ENCODE measurements around the gene STEAP4. TPM values are rescaled to one million over a fixed set of nuclear protein-coding genes. Genes with fewer than 3 reads are reported as not detected.

STEAP4 gene
- total RNA-seq, 1 experiment from 2014 or later = 0.10 TPM

DNA sequence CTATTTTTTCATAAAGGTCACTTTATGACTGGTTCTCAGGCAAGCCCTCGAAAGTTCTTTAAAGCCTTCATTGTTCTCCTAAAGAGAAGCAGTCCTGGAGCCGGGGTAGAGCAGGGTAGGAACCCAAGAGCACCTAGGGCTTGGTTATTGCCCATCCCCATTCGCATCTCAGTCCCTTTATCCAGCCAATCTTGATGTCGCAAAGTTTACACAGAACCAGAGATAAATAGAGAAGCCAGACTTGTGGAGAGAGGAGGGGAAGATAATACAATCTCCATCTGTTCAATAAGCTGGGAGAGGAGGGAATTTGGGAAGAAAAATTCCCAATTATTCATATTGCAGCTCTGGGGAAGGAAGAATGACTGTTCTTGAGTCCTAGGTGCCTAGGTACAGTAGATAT lies 80.5 kb downstream of the STEAP4 start:
- no peaks in the 10 kb centered on the region for H3K36me3 ChIP-seq (ENCODE audit: control insufficient read depth, insufficient read depth, low read length)
- TF ChIP-seq POLR2AphosphoS5 (IDR thresholded peaks at IDR 0.05; ENCODE audit: low read depth, low read length) (no peak), TCF7L2 (IDR thresholded peaks at IDR 0.05; ENCODE audit: low read depth, low read length) (no peak), SIN3A (IDR thresholded peaks at IDR 0.05; ENCODE audit: borderline replicate concordance, insufficient read depth, low read depth, low read length) (no peak)
- TF ChIP-seq, protein P1, sequence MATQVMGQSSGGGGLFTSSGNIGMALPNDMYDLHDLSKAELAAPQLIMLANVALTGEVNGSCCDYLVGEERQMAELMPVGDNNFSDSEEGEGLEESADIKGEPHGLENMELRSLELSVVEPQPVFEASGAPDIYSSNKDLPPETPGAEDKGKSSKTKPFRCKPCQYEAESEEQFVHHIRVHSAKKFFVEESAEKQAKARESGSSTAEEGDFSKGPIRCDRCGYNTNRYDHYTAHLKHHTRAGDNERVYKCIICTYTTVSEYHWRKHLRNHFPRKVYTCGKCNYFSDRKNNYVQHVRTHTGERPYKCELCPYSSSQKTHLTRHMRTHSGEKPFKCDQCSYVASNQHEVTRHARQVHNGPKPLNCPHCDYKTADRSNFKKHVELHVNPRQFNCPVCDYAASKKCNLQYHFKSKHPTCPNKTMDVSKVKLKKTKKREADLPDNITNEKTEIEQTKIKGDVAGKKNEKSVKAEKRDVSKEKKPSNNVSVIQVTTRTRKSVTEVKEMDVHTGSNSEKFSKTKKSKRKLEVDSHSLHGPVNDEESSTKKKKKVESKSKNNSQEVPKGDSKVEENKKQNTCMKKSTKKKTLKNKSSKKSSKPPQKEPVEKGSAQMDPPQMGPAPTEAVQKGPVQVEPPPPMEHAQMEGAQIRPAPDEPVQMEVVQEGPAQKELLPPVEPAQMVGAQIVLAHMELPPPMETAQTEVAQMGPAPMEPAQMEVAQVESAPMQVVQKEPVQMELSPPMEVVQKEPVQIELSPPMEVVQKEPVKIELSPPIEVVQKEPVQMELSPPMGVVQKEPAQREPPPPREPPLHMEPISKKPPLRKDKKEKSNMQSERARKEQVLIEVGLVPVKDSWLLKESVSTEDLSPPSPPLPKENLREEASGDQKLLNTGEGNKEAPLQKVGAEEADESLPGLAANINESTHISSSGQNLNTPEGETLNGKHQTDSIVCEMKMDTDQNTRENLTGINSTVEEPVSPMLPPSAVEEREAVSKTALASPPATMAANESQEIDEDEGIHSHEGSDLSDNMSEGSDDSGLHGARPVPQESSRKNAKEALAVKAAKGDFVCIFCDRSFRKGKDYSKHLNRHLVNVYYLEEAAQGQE (IDR thresholded peaks at IDR 0.05; ENCODE audit: insufficient read depth in 1 of 2, low read depth in 2 of 2, low read length in 1 of 2) = no peak
- TF ChIP-seq, protein P2, sequence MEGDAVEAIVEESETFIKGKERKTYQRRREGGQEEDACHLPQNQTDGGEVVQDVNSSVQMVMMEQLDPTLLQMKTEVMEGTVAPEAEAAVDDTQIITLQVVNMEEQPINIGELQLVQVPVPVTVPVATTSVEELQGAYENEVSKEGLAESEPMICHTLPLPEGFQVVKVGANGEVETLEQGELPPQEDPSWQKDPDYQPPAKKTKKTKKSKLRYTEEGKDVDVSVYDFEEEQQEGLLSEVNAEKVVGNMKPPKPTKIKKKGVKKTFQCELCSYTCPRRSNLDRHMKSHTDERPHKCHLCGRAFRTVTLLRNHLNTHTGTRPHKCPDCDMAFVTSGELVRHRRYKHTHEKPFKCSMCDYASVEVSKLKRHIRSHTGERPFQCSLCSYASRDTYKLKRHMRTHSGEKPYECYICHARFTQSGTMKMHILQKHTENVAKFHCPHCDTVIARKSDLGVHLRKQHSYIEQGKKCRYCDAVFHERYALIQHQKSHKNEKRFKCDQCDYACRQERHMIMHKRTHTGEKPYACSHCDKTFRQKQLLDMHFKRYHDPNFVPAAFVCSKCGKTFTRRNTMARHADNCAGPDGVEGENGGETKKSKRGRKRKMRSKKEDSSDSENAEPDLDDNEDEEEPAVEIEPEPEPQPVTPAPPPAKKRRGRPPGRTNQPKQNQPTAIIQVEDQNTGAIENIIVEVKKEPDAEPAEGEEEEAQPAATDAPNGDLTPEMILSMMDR (IDR thresholded peaks at IDR 0.05) = no peak
- H3K27me3 ChIP-seq (ENCODE audit: control insufficient read depth, insufficient read depth, low read length) = no peaks in the 10 kb centered on the region
- H3K4me1 ChIP-seq (ENCODE audit: control insufficient read depth, insufficient read depth, low read length) = peaks cover 6% of the 10 kb centered on the region
- no TSS peak for BruUV-seq (replicated peaks)
- ChIA-PET CTCF (no interaction called here), POLR2A (no interaction called here)
- H3K4me3 ChIP-seq (ENCODE audit: low read depth in 2 of 2, low read length in 2 of 2) = no peak overlapping the region
- no peak for ATAC-seq
- in situ Hi-C loops (cut with HindIII; ENCODE audit: low pct_unique_long_range_greater_than_20kb, low sequenced_read_pairs) = no loop called here
- intact Hi-C loops (cut with micrococcal nuclease; ENCODE audit: unreplicated experiment) = no loop called here
- no peak overlapping the region for H3K27ac ChIP-seq (ENCODE audit: low read length)
- peaks cover 4% of the 10 kb centered on the region; the same call in 1 of the 2 replicates for H3K9me3 ChIP-seq (ENCODE audit: control insufficient read depth, insufficient read depth, low read depth, low read length)
- no peak for DNase-seq (ENCODE audit: low read depth, low spot score)

DNA sequence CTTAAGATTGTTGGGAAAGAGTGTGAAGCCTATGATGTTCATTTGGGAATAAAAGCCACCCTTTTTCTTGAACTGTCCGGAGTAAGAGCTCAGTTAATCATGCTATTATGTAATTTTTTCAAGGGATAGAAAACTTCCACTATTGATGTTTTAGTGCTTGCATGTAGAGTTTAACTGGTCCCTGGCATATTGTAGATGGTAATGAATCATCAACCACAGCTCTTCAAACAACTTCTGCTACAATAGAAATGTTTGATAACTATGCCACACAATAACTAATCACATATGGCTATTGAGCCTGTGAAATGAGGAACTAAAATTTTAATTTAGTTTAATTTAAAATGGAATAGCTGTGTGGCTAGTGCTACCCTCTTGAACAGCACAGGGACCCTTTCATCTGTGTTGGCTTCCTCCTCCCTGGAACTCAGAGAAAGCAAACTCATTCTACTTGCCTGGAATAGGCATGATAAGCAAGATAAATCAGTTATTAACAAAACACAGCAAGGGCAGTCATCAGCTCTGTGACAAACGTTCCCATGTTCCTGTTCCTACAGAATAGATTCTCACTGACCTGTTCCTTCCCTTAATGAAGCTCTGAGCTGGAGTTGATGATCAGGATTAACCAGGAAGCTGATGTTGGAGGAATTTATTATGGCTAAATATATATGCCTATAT lies 82.0 kb downstream of the STEAP4 start:
- TF ChIP-seq SIN3A (IDR thresholded peaks at IDR 0.05; ENCODE audit: borderline replicate concordance, insufficient read depth, low read depth, low read length) (no peak), POLR2AphosphoS5 (IDR thresholded peaks at IDR 0.05; ENCODE audit: low read depth, low read length) (no peak), TCF7L2 (IDR thresholded peaks at IDR 0.05; ENCODE audit: low read depth, low read length) (no peak)
- TF ChIP-seq, protein P1 (IDR thresholded peaks at IDR 0.05; ENCODE audit: insufficient read depth in 1 of 2, low read depth in 2 of 2, low read length in 1 of 2) = no peak
- TF ChIP-seq, protein P2 (IDR thresholded peaks at IDR 0.05) = no peak
- H3K4me1 ChIP-seq (ENCODE audit: control insufficient read depth, insufficient read depth, low read length) = peaks cover 9% of the 10 kb centered on the region
- CTCF ChIA-PET = no interaction called here
- H3K27ac ChIP-seq (ENCODE audit: low read length) = no peak overlapping the region
- ATAC-seq = no peak
- in situ Hi-C loops (cut with HindIII; ENCODE audit: low pct_unique_long_range_greater_than_20kb, low sequenced_read_pairs) (no loop called here), intact Hi-C loops (cut with micrococcal nuclease; ENCODE audit: unreplicated experiment) (no loop called here)
- POLR2A ChIA-PET = no interaction called here
- H3K36me3 ChIP-seq (ENCODE audit: control insufficient read depth, insufficient read depth, low read length) = no peaks in the 10 kb centered on the region
- no peak for DNase-seq (ENCODE audit: low read depth, low spot score)
- H3K9me3 ChIP-seq (ENCODE audit: control insufficient read depth, insufficient read depth, low read depth, low read length) = peaks cover 4% of the 10 kb centered on the region; the same call in 1 of the 2 replicates
- no peak overlapping the region for H3K4me3 ChIP-seq (ENCODE audit: low read depth in 2 of 2, low read length in 2 of 2)
- H3K27me3 ChIP-seq (ENCODE audit: control insufficient read depth, insufficient read depth, low read length) = no peaks in the 10 kb centered on the region
- no TSS peak for BruUV-seq (replicated peaks)

All from Panc1 (cell line).